ENCODE measurements around the gene DLX6. TPM values are rescaled to one million over a fixed set of nuclear protein-coding genes. Genes with fewer than 3 reads are reported as not detected.

Gene DLX6
- total RNA-seq, 2 donors from 2014 or later = not detected

DNA sequence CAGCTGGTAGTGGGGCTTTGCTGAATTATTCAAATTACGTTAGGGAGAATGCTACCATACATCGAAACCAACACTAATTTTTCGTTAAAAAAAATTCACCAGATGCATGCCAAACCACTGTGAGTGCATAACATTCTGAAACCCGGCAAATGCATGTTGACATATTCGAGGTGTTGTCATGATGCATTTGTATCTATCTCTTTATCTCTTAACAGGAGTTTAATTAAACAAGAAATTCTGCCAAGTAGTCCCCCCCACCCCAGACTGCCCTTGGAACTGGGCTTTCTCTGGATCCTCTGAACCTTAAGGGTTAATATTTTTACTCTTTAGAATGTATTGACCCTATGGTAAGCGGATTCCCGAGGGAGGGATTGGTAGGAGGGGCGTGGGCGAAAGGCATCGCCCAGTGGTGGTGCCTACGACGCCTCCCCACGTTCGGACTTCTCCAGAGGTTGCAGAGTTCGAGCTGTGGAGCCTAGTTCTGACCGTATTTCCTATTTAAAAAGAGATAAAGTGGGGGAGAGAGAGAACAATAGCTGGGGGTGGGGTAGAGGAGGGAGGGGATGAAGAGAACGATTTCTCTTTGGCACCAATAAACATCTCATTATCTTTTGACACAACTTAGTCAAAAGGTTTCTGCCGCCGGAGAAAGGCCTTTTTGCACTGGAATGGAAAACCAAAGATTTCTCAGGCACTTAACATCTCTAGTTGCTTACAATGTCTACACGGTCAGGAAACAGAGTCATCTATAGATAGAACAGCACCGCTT lies 7.2 kb downstream of the DLX6 start:
- no peak overlapping the region for H3K4me3 ChIP-seq
- no peak for DNase-seq (ENCODE audit: low spot score)
- ATAC-seq (ENCODE audit: insufficient number of reproducible peaks, low FRiP score, low read depth) = no peak
- H3K4me1 ChIP-seq (ENCODE audit: control insufficient read depth in 1 of 2, low read depth in 2 of 2) = peaks cover 4 to 15% of the 10 kb centered on the region in 2 donors
- TF ChIP-seq, protein P1, sequence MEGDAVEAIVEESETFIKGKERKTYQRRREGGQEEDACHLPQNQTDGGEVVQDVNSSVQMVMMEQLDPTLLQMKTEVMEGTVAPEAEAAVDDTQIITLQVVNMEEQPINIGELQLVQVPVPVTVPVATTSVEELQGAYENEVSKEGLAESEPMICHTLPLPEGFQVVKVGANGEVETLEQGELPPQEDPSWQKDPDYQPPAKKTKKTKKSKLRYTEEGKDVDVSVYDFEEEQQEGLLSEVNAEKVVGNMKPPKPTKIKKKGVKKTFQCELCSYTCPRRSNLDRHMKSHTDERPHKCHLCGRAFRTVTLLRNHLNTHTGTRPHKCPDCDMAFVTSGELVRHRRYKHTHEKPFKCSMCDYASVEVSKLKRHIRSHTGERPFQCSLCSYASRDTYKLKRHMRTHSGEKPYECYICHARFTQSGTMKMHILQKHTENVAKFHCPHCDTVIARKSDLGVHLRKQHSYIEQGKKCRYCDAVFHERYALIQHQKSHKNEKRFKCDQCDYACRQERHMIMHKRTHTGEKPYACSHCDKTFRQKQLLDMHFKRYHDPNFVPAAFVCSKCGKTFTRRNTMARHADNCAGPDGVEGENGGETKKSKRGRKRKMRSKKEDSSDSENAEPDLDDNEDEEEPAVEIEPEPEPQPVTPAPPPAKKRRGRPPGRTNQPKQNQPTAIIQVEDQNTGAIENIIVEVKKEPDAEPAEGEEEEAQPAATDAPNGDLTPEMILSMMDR (IDR thresholded peaks at IDR 0.05) = no peak
- H3K27ac ChIP-seq = no peak overlapping the region
- no peaks in the 10 kb centered on the region for H3K9me3 ChIP-seq
- no peaks in the 10 kb centered on the region for H3K36me3 ChIP-seq
- peaks cover 50% of the 10 kb centered on the region for H3K27me3 ChIP-seq (replicated peaks; ENCODE audit: insufficient read depth)

- Histone ChIP-seq H3K27me3 (replicated peaks; ENCODE audit: insufficient read depth) (peaks cover 50% of the 10 kb centered on the region), H3K4me3 (no peak overlapping the region), H3K36me3 (no peaks in the 10 kb centered on the region), H3K9me3 (no peaks in the 10 kb centered on the region), H3K4me1 (ENCODE audit: control insufficient read depth in 1 of 2, low read depth in 2 of 2) (peaks cover 4 to 22% of the 10 kb centered on the region in 2 donors), H3K27ac (no peak overlapping the region)
- ATAC-seq (ENCODE audit: insufficient number of reproducible peaks, low FRiP score, low read depth) (no peak), DNase-seq (ENCODE audit: low spot score) (no peak)
- TF ChIP-seq, protein P1 (IDR thresholded peaks at IDR 0.05) = no peak
These were observed 7.9 kb downstream of the DLX6 start for GRCh38 chr7:97013134-97013844.

GRCh38 chr7:97013845-97014134 lies 8.4 kb downstream of the DLX6 start:
- Histone ChIP-seq H3K36me3 (no peaks in the 10 kb centered on the region), H3K27me3 (replicated peaks; ENCODE audit: insufficient read depth) (peaks cover 52% of the 10 kb centered on the region), H3K4me3 (no peak overlapping the region), H3K4me1 (ENCODE audit: control insufficient read depth in 1 of 2, low read depth in 2 of 2) (peaks cover 4 to 23% of the 10 kb centered on the region in 2 donors), H3K9me3 (no peaks in the 10 kb centered on the region), H3K27ac (no peak overlapping the region)
- DNase-seq (ENCODE audit: low spot score) (no peak), ATAC-seq (ENCODE audit: insufficient number of reproducible peaks, low FRiP score, low read depth) (no peak)
- TF ChIP-seq, protein P1 (IDR thresholded peaks at IDR 0.05) = no peak

GRCh38 chr7:97014145-97014750 lies 8.9 kb downstream of the DLX6 start:
- peaks cover 56% of the 10 kb centered on the region for H3K27me3 ChIP-seq (replicated peaks; ENCODE audit: insufficient read depth)
- H3K9me3 ChIP-seq = no peaks in the 10 kb centered on the region
- peaks cover 4 to 23% of the 10 kb centered on the region in 2 donors for H3K4me1 ChIP-seq (ENCODE audit: control insufficient read depth in 1 of 2, low read depth in 2 of 2)
- TF ChIP-seq, protein P1 (IDR thresholded peaks at IDR 0.05) = peak; percentile 11
- DNase-seq (ENCODE audit: low spot score) (no peak), ATAC-seq (ENCODE audit: insufficient number of reproducible peaks, low FRiP score, low read depth) (no peak)
- no peak overlapping the region for H3K27ac ChIP-seq
- no peak overlapping the region for H3K4me3 ChIP-seq
- H3K36me3 ChIP-seq = no peaks in the 10 kb centered on the region

GRCh38 chr7:97015279-97015678 lies 9.9 kb downstream of the DLX6 start:
- no peaks in the 10 kb centered on the region for H3K36me3 ChIP-seq
- H3K4me1 ChIP-seq (ENCODE audit: control insufficient read depth in 1 of 2, low read depth in 2 of 2) = peaks cover 4 to 23% of the 10 kb centered on the region in 2 donors
- H3K27me3 ChIP-seq (replicated peaks; ENCODE audit: insufficient read depth) = peaks cover 55% of the 10 kb centered on the region
- no peak overlapping the region for H3K4me3 ChIP-seq
- no peaks in the 10 kb centered on the region for H3K9me3 ChIP-seq
- no peak for DNase-seq (ENCODE audit: low spot score)
- ATAC-seq (ENCODE audit: insufficient number of reproducible peaks, low FRiP score, low read depth) = no peak
- H3K27ac ChIP-seq = no peak overlapping the region
- TF ChIP-seq, protein P1 (IDR thresholded peaks at IDR 0.05) = no peak

All from thoracic aorta (tissue), 2 donors.